ENCODE measurements around the gene ZNF687. TPM values are rescaled to one million over a fixed set of nuclear protein-coding genes. Genes with fewer than 3 reads are reported as not detected.

Gene ZNF687
- total RNA-seq, 1 experiment from 2014 or later = 23.9 TPM

DNA sequence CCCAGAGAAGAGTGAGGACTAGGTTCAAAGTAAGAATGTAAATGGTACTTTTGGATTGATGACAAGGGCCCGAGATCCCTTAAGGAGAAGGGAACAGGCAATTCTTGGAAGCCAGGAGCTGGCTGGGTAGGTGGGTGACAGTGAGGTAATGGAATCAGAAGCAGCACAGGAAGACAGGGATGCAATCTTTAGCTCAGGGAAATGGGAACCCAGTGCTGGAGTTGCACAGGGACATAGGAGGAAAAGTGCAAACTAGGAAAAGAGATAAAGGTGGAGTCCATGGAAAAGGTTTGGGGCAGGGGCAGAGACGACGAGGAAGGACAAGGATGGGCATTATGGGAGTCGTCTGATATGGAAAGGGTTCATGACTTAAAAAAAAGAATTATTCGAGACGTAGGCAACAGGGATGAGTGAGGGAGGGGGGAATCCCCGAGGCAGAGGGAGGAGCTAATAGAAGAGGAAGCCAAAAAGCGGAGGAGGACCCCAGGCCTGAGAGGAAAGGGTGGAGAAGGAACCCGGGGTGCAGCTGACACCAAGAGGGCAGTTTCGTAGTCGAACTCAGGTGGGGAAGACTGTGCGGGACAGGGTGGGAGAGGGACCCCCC lies 44.6 kb downstream of the ZNF687 start:
- H3K9me3 ChIP-seq = no peaks in the 10 kb centered on the region
- Mint-ChIP-seq H3K27me3 (ENCODE audit: insufficient read depth, unreplicated experiment) (no peaks in the 10 kb centered on the region), H3K36me3 (ENCODE audit: insufficient read depth, unreplicated experiment) (peaks cover 23% of the 10 kb centered on the region), H3K9me3 (ENCODE audit: unreplicated experiment) (no peaks in the 10 kb centered on the region), H3K4me3 (ENCODE audit: unreplicated experiment) (peak overlapping the region; percentile 98), H3K4me1 (ENCODE audit: low read depth, unreplicated experiment) (peaks cover 25% of the 10 kb centered on the region), H3K27ac (ENCODE audit: unreplicated experiment) (peak overlapping the region; percentile 95)
- no peak for TF ChIP-seq CTCF (IDR thresholded peaks at IDR 0.05; ENCODE audit: insufficient read depth in 1 of 2, low read depth in 1 of 2, low read length in 1 of 2, severe bottlenecking in 1 of 2, unreplicated experiment in 1 of 2)
- ChIA-PET POLR2A (interaction anchor here (0.6 to 1.7 kb wide), 6 partner anchors 11 to 256 kb away, joined by 4 to 17 read pairs (median 5); partner anchors contain the start of genes RFX5 and ZNF687), CTCF (interaction anchor here (0.7 to 2.1 kb wide), 3 partner anchors 26 to 71 kb away, joined by 3 to 15 read pairs (median 4); partner anchors contain the start of gene ZNF687)
- BruUV-seq (replicated peaks) = no TSS peak
- peaks cover 11% of the 10 kb centered on the region for H3K4me1 ChIP-seq
- no peak for DNase-seq
- H3K27me3 ChIP-seq (replicated peaks; ENCODE audit: control insufficient read depth, insufficient read depth, low read length) = no peaks in the 10 kb centered on the region
- intact Hi-C loops (cut with micrococcal nuclease; ENCODE audit: unreplicated experiment) = loop anchor here (1.0 to 2.0 kb wide), 3 partner anchors 12 to 45 kb away; no protein-coding TSS in a partner anchor
- peak overlapping the region; percentile 75 for H3K4me3 ChIP-seq (ENCODE audit: low read depth, low read length)
- peaks cover 2% of the 10 kb centered on the region; the same call in 1 of the 2 replicates for H3K36me3 ChIP-seq (ENCODE audit: control insufficient read depth, insufficient read depth, low read length)

GRCh38 chr1:151327223-151327902 lies 45.3 kb downstream of the ZNF687 start, which contains the start of gene PI4KB:
Gene PI4KB (minus strand): TSS chr1:151327416. CDS start chr1:151316481, 10,935 bp downstream.
- no TSS peak for BruUV-seq (replicated peaks)
- POLR2A ChIA-PET = interaction anchor here (0.6 to 1.7 kb wide), 11 partner anchors 11 to 256 kb away, joined by 3 to 17 read pairs (median 4); partner anchors contain the start of genes CGN, PSMD4, RFX5 and ZNF687
- H3K27me3 Mint-ChIP-seq (ENCODE audit: insufficient read depth, unreplicated experiment) = no peaks in the 10 kb centered on the region
- peak within 1 kb of the TSS; percentile 75 for H3K4me3 ChIP-seq (ENCODE audit: low read depth, low read length)
- CTCF ChIA-PET = interaction anchor here (0.7 to 2.1 kb wide), 6 partner anchors 13 to 72 kb away, joined by 3 to 20 read pairs (median 4); partner anchors contain the start of gene ZNF687
- DNase-seq = peak; percentile 97 to 98
- peaks cover 23% of the 10 kb centered on the region for H3K36me3 Mint-ChIP-seq (ENCODE audit: insufficient read depth, unreplicated experiment)
- peaks cover 25% of the 10 kb centered on the region for H3K4me1 Mint-ChIP-seq (ENCODE audit: low read depth, unreplicated experiment)
- H3K4me1 ChIP-seq = peaks cover 11% of the 10 kb centered on the region
- H3K27me3 ChIP-seq (replicated peaks; ENCODE audit: control insufficient read depth, insufficient read depth, low read length) = no peaks in the 10 kb centered on the region
- no peaks in the 10 kb centered on the region for H3K9me3 Mint-ChIP-seq (ENCODE audit: unreplicated experiment)
- peak within 1 kb of the TSS; percentile 98 for H3K4me3 Mint-ChIP-seq (ENCODE audit: unreplicated experiment)
- no peak for TF ChIP-seq CTCF (IDR thresholded peaks at IDR 0.05; ENCODE audit: insufficient read depth in 1 of 2, low read depth in 1 of 2, low read length in 1 of 2, severe bottlenecking in 1 of 2, unreplicated experiment in 1 of 2)
- no peaks in the 10 kb centered on the region for H3K9me3 ChIP-seq
- H3K36me3 ChIP-seq (ENCODE audit: control insufficient read depth, insufficient read depth, low read length) = peaks cover 2% of the 10 kb centered on the region; the same call in 1 of the 2 replicates
- H3K27ac Mint-ChIP-seq (ENCODE audit: unreplicated experiment) = peak within 1 kb of the TSS; percentile 95
- intact Hi-C loops (cut with micrococcal nuclease; ENCODE audit: unreplicated experiment) = loop anchor here (1.0 to 2.0 kb wide), 3 partner anchors 13 to 46 kb away; no protein-coding TSS in a partner anchor
